Measurements from ENCODE around the gene TMOD2.

DNA sequence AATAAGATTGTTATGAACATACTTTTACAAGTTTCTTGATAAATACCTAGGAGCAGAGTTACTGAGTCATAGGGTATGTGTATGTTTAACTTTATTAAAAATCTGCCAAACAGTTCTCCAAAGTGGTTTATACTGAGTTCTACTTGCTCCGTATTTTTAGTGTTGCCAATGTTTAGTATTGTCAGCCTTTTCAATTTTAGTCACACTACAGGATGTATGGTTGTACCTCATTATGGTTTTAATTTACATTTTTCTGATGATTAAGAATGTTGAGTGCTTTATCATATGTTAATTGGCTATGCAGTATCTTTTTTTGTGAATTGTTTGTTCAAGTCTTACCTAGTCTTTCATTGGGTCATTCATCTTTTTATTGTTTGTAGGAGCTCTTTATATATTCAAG lies 82.4 kb downstream of the TMOD2 start:
- TF ChIP-seq, protein P1, sequence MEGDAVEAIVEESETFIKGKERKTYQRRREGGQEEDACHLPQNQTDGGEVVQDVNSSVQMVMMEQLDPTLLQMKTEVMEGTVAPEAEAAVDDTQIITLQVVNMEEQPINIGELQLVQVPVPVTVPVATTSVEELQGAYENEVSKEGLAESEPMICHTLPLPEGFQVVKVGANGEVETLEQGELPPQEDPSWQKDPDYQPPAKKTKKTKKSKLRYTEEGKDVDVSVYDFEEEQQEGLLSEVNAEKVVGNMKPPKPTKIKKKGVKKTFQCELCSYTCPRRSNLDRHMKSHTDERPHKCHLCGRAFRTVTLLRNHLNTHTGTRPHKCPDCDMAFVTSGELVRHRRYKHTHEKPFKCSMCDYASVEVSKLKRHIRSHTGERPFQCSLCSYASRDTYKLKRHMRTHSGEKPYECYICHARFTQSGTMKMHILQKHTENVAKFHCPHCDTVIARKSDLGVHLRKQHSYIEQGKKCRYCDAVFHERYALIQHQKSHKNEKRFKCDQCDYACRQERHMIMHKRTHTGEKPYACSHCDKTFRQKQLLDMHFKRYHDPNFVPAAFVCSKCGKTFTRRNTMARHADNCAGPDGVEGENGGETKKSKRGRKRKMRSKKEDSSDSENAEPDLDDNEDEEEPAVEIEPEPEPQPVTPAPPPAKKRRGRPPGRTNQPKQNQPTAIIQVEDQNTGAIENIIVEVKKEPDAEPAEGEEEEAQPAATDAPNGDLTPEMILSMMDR (IDR thresholded peaks at IDR 0.05) = no peak
- TF ChIP-seq POLR2AphosphoS5 (IDR thresholded peaks at IDR 0.05) = no peak

All from suprapubic skin (tissue), 3 donors.